Esophagus squamous epithelium (tissue), 4 donors: ENCODE results near the gene TBX4.

Experiments used
- CTCF ChIP-seq, 6 experiments: fragments of 450-650 bp in 4 of 6; fragments of 200-600 bp in 2 of 6; sonication (generic) in 2 of 6; IDR thresholded peaks; one replicate each; pipeline ENCODE4 v1.5.1; 2016 to 2019; ENCODE audit warnings: antibody characterized with exemption in 6 of 6, mild to moderate bottlenecking in 4 of 6, moderate library complexity in 4 of 6
- POLR2A ChIP-seq, 4 donors: fragments of 450-650 bp; IDR thresholded peaks; one replicate each; pipeline ENCODE4 v1.6.1; 2017; ENCODE audit warnings: antibody characterized with exemption in 4 of 4, mild to moderate bottlenecking in 4 of 4, moderate library complexity in 3 of 4

GRCh38 chr17:61534414-61534813 lies 82.2 kb downstream of the TBX4 start:
- TF ChIP-seq CTCF (IDR thresholded peaks at IDR 0.05) (no peak), POLR2A (IDR thresholded peaks at IDR 0.05) (no peak)
